HG03342 (cell line): ENCODE data around the gene STAT3.
"Not testable (repeated sequence)": the region's sequence is repeated elsewhere in the genome, so short reads cannot be mapped to it uniquely, and the experiment has no call there.

Experiments
- ATAC-seq: cut with Tn5 transposase; IDR thresholded peaks from one replicate; pipeline ENCODE4 v1.9.1; 2021; ENCODE audit warnings: mild to moderate bottlenecking, moderate library complexity; ENCODE audit not compliant: unreplicated experiment

The STAT3 gene

DNA sequence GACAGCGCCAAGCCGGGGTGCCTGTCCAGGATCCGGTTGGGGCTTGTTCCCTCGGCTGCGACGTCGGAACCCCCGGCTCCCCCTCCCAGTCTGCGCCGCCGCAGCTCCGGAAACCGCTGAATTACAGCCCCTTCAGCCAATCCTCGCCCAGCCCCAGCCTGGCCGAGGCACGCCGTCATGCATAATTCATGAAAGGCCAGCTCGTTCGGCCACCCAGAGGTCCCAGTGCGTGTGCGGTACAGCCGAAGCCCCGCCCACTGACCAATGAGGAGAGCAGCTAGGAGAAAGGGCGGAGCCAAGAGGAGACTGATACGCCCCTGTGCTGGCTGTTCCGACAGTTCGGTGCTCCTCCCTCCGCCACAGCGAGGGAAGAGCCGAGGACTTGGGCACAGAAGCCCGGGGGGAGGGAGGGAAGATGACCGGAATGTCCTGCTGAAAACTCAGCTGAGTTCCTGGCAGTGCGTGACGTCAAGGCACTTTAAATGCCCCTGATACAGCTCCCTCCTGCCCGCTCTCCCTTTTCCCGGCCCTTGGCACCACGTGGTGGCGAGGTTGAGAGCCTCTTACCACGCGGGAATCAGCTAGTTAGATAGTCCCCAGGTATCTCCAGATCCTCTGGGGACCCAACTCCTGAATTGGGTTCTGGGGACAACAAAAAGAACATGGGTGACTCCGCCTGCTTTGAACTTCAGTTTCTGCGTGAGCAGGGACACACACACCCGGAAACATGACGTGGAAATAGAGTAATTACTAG, at the start of gene STAT3:
Gene STAT3, minus strand, starts transcription at position 62 of the 754 bp plus-strand sequence. CDS start 39,926 bp downstream, outside the sequence.
- ATAC-seq = peak; percentile 88

DNA sequence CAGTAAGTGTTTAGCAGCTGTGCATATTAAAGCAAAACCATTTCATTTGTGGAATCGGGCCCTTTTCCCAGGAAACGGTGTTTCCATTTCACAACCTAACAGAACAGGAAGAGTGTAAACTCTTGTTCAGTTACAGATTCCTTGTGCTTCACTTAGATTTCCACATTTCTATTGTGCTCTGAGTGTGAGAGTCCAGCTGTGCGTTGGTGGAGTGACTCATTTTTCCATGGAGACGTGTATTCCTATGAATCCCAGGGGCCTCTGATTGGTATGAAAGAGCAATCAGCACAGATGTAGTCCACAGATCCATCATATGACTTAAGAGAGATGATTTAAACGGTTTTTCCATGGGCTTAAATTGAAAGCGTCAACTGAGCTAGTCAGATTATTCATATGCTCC, 48.1 kb upstream of the STAT3 start:
- no peak for ATAC-seq

DNA sequence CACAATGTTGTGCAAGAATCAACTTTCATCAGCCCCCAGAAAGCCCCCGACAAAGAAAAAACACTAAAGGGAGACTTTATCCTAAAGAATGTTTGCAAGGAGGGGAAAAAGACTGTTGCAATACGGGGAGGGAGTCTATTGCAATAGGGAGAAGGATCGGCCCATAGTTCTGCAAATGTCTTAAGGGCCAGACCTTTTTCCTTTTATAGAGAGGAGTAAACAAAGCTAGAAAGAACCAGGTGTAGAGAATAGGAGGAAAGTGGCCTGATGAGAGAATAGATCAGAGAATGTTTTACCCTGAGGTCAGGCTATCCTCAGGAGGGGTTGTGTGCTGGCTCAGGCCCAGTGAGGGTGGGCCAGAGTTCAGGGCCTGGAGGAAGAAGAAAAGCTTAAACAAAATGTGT, 43.5 kb upstream of the STAT3 start:
- ATAC-seq = no peak

- no peak for ATAC-seq
Observed at GRCh38 chr17:42429726-42430447, 41.6 kb upstream of the STAT3 start.

DNA sequence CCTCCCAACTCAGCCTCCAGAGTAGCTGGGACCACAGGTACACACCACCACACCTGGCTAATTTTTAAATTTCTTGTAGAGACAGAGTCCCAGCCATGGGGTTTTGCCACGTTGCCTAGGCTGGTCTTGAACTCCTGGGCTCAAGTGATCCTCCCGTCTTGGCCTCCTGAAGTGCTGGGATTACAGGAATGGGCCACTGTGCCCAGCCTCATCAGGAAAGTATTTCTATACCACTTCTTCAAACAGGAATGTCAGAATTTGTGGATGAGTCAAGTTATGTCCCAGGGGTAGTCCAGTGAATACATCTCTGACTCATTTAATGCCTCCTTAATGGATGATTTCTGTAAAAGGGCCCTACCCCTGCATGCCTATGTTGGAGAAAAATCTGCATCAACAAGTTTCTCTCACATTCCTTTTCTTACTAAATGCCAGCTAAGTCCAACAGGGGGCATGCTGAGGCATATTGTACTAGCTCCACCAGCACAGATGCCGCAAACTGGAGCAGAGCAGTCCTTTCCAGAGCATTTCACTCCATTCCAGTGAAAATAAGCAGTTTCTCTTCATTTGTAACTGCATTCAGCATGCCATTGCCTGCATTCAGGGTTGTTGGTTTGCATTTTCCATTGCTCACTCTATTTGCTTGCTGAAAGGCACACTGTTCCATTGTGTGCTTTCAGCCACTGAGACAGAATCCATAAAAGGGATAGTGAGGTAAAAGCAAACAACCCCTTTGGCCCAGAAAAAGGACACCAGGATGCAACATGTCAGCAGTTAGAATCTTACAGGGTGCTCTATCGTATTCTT, 40.1 kb upstream of the STAT3 start:
- ATAC-seq = no peak

GRCh38 chr17:42424991-42425610, 36.9 kb upstream of the STAT3 start:
- ATAC-seq = no peak

DNA sequence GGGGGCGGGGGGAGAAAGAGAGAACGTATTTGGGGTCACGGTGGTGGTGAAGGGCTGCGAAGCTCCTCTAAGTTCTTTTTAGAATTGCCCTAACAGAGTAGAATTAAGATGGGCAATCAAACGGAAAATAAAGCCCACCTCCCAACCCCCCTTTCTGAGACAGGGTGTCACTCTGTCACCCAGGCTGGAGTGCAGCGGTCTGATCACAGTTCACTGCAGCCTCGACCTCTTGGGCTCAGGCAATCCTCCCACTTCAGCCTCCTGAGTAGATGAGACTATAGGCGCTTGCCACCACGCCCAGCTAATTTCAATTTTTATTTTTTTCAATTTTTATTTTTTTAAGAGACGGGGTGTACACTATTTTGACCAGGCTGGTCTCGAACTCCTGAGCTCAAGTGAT, 35.5 kb upstream of the STAT3 start:
- ATAC-seq = no peak

DNA sequence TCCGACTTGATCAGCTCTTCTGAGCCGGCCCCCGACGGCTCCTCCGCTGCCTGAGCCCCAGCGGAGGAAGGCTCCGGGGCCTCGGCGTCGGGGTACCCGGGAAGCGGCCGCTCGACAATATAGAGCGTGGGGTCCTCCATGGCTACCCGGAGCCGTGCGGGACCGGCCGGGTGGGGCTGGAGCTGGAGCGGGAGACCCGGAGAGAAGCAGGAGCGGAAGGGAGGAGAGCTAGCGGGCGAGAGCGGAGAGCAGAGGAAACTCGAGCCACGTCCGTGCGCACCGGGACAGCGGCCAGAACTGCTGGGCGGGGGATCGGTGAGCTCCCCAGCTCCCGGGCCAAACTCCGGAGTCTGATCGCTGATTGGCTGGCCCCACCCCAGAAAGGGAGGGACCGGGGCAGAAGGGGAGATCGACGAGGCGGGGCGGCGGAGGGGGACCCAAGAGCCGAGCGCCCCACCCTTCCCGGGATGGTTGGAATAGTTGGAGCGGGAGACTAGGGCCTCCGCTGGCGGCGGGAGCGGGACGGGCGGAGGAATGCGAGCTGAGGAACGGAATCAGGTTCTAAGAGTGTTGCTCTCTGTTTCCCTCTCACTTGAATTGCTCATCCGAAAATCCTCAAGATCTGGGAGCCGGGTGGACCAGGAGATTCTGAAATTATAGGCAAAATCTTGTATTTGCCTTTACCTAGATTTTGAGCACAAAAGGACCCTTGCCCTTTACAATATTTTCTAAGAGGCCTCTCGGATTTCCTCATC, 34.9 kb upstream of the STAT3 start, which contains the start of gene CAVIN1:
Gene CAVIN1, minus strand, starts transcription at position 299 of the 755 bp plus-strand sequence. Its CDS starts 159 bp downstream, at position 140.
- ATAC-seq = no peak

DNA sequence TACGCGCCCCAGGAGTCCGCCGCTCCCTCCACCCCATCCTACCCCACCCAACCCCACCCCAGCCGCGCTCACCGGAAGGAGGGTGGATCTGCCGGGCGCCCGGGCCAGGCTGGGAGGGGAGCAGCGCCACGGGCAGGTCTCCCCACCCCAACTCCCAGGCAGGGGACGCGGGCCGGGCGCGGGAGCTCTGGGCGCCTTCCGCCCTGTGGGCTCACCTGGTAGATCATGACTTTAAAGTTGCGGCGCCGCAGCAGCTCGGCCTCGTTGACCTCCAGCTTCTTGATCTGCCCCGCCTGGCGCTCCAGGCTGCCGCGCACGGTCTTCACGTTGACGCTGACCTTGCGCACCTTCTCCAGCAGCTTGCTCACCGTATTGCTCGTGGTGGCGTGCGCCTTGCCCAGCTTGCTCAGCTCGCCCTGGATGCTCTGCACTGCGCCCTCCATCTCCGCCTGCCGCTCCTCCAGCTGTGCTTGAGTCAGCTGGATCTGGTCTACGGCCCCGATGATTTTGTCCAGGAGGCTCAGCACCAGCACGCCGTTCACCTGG, 34.2 kb upstream of the STAT3 start:
- no peak for ATAC-seq

GRCh38 chr17:42421507-42422338, 33.5 kb upstream of the STAT3 start:
- ATAC-seq = no peak

DNA sequence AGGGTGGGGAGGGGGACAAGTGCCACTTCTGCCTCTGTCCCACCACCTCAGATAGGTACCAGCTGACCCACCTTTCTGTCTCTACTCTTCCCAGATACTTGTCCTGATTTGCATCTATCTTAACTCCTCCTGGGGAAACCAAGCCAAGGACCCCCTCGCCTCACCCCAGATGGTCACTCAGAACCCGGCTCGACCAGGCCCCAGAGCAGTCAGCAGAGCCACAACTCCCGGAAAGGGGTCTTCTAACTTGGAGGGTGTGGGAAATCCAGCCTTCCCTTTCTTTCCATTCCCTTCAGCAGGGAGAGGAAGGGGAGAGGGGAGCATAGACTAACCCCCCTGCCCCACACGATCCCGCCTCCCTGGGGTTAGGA, 32.9 kb upstream of the STAT3 start:
- no peak for ATAC-seq

GRCh38 chr17:42417981-42418380, 29.7 kb upstream of the STAT3 start:
- not testable (repeated sequence) for ATAC-seq

DNA sequence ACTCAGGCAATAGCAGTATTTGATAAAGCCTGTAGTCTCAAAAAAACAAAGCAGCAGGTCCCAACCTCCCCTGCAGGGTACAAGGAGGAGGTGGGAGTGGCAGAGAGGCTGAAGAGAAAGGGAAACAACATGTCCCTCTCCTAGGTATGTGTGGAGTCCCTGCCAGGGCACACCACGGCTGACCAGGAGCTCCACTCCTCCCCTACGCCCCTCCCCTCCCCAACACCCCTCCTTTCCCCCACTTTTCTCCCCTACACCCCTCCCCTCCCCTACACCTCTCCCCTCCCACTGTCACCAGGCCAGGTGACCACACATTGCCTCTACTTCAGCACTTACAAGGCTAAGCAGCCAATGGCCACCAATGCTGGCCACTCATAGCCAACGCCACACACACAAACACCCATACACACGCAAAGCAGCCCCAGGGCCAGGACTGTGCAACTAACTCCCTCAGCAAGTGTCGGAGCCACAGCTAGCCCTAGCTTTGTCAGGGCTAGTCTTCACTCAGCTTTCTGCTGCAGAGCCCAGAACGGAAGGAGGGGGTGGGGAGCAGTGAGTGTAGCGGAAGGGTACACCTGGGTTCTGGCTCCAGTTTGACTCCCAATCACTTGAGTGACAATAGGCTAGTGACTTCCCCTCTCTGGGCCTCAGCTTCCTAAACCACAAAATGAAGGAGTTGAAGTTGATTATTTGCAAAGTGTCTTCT, 26.6 kb upstream of the STAT3 start:
- ATAC-seq = no peak

DNA sequence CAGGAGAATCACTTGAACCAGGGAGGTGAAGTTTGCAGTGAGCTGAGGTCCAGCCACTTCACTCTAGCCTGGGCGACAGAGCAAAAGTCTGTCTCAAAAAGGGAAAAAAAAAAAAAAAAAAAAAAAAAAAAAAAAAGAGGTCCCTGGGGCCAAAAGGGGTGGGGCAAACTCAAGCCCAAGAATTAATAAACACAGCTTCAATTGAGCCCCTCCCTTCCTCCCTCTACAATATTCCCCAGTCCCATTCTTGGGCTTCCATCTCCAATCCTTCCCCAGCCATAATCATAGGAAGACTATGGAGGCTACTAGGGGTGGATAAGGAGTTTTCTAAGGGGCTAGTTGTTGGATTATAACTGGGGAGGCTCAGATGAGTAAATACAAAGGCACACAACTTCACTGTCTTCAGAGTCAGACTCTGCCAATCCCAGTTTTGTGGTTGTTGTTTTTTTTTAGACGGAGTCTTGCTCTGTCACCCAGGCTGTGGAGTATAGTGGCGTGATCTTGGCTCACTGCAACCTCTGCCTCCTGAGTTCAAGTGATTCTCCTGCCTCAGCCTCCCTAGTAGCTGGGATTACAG, 25.3 kb upstream of the STAT3 start:
- no peak for ATAC-seq

- ATAC-seq = no peak
Observed at GRCh38 chr17:42411905-42412679, 23.9 kb upstream of the STAT3 start.

GRCh38 chr17:42411361-42411760, 23.1 kb upstream of the STAT3 start:
- ATAC-seq = no peak

DNA sequence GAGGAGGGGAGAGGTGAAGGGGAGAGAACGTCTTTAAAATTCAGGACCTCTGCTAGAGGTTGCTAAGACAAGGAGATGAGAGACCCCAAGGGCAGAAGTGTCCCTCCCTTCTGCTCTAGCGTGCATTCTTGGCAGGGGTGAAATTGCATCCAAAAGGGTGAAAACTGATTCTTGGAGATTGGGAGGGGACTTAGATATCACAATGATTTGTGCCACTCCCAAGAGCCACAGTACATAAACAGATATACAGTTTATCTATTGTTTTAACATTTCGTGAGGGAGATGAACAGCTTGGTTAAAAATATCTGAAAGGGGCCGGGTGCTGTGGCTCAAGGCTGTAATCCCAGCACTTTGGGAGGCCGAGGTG, 22.1 kb upstream of the STAT3 start:
- ATAC-seq = no peak
